Kidney glomerular epithelial cell (primary cell): ENCODE results near the gene TRAF3IP1.
"Not testable (repeated sequence)": the region's sequence is repeated elsewhere in the genome, so short reads cannot be mapped to it uniquely, and the experiment has no call there.

Experiments used
- DNase-seq: peaks from one replicate; lab custom pipeline; 2025; lab: John Stamatoyannopoulos, UW

Gene TRAF3IP1

DNA sequence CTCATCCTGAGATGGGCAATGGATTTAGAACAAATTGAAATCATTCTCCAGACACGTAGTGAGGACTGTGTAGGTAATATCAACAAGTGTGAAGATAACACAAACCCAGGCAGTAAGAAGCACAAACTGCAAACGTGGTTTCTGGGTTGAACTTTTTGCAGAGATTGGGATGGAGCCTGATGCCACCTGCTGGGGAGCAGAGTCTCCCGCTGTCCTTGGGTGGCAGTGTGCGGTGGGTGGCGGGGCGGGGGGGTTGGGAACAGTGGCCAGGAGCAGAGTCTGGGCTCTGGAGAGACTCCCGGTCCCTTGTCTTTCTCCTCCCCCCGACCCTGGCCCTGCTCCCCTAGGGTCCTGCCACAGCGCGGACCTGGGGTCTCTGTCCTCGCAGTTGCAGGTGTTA lies 19.5 kb downstream of the TRAF3IP1 start:
- no peak for DNase-seq

DNA sequence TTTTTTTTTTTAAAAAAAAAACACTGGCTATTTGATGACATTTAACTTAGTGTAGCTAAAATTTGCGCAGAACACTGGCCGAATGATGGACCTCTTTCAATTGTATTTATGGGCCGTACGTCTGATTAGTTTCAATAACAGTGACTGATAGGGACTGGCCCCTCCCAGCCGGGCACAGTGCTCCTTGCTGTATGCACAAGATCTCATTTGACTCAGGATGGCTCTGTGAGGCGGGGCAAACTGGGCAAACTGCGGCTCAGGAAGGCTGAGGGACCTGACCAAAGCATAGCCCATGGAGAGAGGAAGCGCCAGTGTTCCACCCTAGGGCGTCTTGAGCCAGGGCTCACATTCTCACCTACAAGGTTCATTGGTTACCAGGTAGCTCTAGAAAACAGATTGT lies 21.2 kb downstream of the TRAF3IP1 start:
- DNase-seq = no peak

DNA sequence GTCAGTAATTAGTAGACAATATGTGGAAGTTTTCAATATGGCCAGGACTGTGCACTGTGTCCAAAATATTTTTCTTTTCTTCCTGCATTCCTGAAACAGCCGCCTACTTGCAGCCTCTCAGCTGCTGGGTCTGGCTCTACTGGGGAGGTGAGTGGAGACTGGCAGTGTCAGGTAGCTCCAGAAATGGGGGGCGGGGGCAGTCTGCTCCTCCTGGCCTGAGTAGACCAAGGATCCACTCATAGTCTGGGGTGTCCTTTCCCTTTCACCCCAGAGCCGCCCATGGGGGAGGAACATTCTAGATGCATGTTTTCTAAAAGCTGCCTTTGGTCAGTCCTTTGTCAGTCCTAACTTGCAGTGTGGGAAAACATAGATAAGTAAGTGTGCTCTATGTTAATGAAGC lies 23.7 kb downstream of the TRAF3IP1 start:
- no peak for DNase-seq

DNA sequence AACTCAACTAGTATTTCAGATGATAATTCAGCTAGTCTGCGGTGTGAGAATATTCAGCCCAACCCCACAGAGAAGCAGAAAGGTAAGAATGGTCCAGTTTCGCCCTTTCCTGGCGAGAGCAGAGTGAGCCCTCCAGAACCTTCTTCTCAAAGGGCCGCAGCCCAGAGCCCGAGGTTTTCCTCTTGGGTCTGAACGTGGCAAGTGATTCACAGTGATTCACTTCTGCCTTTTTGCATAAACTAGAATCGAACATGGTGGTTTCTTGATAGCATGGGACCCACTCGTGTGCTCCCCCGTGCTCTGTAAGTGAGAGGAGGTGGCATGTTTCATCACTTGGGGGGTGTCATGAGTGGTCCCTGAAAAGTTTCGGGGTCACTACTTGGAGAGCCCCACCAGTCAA lies 24.2 kb downstream of the TRAF3IP1 start:
- no peak for DNase-seq

DNA sequence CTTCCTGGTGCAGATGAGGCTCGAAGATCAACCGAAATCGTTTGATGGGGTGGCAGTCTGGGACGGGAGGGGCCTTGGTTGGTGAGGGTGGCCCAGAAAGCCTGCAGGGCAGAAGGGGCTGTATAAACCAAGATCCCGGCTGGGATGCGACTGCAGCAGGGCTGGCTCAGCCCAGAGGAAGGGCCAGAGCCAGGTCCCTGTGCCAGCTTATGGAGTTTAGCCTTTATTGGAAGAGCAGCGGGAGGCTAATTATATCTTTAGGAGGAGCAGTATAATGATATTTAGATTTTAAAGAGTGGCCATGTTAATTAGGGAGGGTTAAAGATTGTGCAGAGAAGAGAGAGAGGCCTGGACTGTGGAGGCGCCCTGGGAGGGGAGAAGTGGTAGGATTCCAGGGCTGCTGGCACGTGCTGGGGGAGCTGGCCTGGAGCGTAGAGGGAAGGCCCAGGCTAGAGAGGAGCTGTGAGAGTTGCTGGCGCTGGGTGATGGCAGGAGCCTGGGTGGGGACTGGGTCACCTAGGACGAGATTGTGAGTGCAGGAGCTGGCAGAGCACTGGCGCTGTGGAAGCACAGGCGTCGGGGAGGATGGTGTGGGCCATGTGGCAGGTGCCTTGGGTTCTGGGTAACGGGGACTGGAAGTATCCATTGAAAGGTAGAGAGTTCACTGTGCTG lies 25.1 kb downstream of the TRAF3IP1 start:
- DNase-seq = no peak

DNA sequence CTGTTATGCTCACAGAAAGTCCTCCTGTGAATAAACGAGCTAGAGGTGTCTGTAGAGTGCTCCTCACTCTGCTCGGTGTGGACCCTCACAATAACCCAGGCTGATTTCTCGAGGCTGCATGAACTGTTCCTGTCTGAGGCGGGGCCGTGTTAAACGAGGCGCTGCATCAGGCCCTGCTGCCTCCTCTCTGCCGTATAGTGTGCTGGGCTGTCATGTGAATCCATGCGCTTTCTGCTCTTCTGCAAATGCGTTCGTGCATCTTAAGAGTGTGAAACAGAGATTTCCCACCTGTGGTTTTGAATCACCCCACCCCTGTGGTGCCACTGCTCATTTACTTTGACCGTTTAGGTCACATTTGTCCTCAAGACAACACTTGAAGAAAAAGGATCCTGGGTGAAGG lies 26.2 kb downstream of the TRAF3IP1 start:
- no peak for DNase-seq

DNA sequence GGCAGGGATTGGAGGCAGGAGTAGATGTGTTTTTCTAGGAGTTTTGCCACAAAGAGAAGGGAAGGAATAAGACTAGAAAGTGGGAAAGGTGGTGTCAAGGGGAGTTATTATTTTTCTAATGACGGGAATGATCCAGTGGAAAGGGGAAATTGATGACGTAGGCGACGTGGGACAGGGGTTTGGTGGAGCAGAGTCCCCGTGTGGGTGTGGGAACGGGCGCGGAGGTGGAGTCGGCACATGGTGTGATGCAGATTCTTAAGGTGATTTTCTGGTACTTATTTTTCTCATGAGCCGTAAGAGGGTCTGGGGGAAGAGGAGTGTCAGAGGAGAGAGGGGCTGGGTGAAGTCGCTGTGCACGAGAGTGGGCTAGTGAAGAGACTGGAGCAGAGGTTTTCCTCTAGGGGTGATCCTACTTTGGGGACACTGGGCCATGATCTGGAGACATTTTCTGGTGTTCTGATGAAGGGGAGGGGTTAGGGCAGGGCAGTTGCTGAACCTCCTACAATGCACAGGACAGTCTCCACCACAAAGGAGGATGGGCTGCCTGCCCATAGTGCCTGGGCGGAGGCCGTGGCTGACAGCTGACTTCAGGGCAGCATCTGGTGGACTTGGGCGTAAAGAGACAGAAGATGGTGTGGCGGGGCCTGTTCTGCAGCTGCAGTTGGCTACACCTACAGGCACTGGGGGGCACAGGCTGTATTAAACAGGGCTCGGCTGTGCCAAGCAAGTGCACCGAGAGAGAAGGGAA lies 30.0 kb downstream of the TRAF3IP1 start:
- DNase-seq = no peak

DNA sequence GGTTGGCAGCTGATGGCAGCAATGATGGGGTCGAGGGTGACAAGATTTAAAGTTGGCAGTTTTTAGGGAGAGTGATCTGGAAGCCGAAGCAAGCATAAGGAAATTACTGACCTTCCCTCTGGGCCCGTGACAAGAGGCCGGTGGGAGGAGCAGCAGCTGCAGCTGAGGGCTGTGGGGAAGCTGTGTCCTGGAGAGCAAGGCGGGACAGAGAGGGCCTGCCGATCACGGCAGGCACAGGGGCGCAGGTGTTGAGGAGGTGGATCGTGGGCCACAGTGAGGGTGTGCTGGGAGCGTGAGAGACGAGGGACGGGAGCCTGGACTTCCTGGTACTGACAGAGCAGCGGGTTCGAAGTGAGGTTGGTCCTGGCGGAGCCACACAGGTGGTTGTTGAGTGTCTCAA lies 31.0 kb downstream of the TRAF3IP1 start:
- DNase-seq = no peak

DNA sequence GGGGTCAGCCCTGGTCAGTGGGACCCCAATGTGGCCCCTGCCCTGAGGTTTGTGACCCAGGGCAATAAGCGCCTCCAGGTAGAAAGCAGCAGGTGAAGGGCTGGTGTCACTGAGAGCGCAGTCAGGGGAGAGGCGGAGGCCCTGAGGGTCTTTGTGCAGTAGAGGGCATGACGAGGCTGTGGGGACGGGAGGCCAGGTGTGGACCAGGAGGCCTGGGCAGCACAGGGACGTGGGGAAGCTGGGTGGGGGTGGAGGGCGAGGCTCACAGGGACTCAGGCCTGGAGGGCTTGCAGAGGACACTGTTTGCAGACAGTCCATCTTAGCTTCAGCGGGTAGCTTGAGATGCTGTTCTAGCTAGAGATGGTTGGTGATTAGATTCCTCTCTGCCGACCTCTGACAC lies 32.0 kb downstream of the TRAF3IP1 start:
- no peak for DNase-seq

DNA sequence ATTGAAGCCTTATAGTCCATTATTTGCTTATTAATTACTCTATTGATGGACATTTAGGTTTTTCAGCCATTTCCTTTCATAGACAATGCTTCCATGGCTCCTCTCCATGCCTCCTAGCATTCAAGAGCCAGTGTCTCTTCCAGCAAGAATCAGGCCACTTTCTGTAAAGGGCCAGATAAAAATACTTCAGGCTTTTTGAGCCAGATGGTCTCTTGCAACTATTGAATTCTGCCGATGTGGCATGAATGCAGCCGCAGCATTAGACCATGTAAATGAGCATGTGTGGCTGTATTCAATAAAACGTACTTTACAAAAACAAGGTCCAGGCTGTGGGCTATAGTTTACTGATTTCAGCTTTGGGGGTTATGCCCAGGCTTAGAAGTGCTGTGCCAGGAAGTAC lies 38.5 kb downstream of the TRAF3IP1 start:
- DNase-seq = no peak

DNA sequence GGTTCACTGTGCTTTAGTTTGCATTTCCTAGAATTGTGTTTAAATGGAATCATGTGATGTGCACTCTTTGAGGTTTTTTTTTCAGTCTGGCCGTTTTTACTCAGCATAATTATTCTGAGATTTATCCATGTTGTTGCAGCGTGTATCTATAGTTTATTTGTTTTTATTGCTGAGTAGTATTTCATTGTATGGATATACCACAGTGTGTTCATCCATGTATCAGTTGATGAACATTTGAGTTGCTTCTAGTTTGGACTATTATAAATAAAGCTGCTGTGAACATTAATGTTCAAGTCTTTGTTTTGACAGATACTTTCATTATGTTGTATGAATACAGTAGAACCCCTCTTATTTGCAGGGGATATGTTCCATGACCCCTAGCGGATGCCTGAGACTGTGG lies 39.1 kb downstream of the TRAF3IP1 start:
- no peak for DNase-seq

DNA sequence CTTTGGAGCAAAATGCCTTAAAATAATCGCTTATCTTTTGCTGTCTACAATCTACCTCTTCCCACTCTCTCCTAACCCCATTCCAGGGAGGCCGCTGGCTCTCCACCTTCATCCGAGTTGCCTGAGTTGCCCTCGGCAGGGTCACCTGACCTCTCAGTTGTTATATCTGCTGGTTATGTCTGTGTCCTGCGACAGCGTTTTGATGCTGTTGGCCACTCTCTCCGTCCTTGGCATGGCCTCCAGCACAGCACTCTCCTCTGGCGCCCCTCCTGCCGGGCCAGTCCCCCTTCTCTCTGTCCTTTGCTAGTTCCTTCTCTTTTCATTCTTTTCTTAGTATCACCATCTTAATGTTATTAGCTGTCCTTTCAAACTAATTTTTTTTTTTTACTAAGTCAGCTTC lies 41.6 kb downstream of the TRAF3IP1 start:
- no peak for DNase-seq

DNA sequence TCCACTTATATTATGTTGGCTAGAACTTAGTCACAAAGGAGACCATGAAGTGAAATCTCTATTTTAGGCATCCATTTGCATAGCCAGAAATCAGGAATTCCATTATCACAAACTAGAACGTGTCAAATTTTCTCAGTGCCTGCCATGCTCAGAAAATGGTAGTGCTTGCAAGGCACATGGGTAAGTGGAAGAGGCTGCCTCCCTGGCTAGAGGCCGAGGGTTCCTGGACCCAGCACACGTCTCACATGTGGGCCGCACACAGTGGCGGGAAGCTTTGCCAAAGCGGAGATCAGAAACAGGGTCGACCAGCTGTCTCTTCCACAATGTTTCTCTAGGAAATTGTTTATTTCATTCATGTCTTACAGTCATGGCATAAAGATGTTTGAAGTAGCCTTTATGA lies 42.3 kb downstream of the TRAF3IP1 start:
- no peak for DNase-seq

DNA sequence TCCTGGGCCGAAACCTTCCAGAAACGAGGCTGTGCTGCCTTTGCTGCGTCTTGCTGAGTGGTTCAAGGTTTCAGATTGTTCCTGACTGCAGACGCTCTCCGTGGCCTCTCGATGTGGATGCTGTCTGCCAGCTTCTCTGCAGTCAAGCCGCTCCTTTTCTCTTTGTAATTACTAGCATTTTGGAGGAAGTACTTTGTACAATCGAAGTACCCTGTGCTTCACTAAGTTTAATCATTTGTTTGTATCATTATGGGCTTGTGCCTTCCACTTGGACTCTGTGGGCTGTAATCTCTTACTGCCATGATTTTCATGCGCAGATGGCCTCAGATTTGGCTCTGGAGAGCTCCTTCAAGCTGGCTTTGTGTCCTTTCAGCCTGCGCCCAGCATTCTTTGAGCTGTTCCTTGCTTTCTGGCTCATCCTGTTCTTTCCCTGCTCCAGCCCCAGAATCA lies 49.3 kb downstream of the TRAF3IP1 start:
- DNase-seq = no peak

DNA sequence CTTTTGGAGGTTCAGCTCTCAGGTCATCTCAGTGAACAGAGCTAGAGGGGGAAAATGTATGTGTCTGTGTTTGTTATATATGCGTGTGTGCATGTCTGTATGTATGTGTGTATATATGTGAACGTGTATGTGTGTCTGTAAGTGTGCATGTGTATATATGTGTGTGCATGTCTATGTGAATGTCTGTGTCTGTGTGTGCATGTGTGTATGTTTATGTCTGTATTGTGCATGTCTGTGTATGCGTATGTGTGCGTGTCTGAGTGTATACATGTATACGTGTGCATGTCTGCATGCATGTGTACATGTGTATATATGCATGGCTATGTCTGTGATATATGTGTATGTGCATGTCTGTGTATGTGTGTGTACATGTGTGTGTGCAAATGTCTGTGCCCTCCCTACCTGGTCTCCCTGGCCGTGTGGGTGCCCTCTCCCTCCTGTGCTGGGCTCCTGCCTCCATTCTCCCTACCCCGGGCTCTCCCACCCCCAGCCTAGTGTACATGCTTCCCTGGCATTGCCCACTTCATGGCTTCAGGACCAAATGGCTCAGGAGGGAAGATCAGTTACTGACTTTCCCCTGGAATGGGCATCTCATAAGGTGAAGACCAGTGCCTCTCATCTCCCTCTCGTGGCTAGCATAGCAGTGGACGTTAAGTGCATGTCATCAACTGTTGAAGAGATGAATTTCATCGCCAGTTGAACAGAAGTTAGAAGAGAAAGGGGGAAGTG lies 49.9 kb downstream of the TRAF3IP1 start:
- no peak for DNase-seq

DNA sequence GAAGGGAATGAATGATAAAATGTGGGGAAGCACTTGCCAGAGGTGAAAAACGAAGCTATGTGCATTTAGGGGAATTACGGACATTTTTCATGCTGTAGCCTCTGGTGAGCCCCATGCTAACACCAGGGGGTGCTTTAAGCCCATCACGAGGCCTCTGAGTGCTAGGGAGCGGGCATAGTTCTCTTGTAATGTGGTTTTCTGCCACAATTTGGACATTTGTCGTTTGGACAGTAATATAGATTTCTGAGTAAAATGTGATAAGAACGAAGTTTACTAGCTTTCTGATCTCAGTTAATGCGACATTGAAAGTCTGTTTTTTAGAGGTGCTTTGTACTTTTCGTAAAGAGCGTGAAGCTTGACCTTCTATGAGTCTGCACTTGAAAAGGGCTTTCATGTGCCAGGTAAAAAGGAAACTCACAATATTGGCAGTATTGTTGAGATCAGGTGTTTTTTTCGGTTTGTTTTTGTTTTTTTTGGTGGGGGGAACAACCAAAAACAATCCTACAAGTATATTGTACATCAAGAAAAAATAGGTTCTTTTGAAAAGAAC lies 50.6 kb downstream of the TRAF3IP1 start:
- no peak for DNase-seq

DNA sequence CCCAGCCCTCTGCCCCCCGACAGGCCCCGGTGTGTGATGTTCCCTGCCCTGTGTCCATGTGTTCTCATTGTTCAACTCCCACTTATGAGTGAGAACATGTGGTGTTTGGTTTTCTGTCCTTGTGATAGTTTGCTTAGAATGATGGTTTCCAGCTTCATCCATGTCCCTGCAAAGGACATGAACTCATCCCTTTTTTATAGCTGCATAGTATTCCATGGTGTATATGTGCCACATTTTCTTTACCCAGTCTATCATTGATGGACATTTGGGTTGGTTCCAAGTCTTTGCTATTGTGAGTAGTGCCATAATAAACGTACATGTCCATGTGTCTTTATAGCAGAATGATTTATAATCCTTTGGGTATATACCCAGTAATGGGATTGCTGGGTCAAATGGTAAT lies 52.0 kb downstream of the TRAF3IP1 start:
- not testable (repeated sequence) for DNase-seq

DNA sequence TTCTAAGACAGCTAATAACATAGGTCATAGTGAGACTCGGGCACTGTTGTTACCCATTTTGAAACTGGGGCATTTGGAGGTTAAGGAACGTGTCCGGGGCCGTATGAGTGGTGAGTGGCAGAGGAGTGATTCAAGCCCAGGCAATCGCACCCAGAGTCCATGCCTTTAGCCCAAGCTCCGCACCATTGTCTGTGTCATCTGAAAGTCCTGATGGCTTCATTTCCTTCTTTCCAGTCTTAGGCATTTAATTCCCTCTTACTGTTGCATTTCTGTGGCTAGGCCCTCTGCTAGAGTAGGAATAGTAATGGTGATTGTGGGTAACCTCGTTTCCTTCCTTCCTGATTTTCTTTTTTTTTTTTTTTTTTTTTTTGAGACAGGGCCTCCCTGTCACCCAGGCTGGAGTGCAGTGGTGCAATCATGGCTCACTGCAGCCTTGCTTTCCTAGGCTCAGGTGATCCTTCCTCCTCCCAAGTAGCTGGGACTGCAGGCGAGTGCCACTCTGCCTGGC lies 56.6 kb downstream of the TRAF3IP1 start:
- no peak for DNase-seq

DNA sequence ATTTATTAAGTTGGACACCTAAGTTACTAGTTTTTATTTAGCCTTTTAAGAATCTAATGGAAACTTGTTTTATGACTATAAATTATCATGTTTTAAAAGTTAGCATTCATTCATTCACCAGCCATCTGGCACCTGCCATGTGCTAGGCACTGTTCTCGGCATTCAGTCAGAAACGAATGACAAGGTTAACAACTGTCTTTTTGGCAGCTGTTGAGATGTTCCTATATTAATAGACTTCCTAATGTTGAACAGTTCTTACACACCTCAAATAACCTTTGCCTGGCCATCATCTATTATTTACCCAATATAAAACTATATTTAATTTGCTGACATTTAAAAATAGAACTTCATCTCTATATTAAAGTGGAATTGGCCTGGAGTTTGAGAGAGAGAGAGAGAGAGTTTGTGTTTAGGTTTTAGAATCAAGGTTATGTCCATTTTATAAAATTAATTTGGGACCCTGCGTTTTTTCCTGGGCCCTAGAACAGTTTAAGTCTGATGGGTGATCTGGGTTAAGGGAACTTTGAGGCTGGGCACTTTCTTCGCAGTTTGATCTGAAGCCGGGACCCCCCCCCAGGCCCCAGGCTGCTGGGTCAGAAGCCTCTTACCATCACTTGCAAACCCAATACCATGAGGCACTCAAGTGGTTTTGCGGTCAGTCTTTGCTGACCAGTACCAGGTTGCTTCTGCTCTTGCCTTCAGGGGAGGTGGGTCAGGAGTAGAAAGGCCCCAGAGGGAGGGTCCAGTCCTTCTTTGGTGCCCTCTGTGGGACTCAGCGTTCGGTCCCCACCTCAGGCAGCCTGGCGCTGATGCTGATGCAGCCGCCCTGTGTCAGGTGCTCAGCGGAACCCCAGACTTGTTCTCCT lies 58.1 kb downstream of the TRAF3IP1 start:
- no peak for DNase-seq

DNA sequence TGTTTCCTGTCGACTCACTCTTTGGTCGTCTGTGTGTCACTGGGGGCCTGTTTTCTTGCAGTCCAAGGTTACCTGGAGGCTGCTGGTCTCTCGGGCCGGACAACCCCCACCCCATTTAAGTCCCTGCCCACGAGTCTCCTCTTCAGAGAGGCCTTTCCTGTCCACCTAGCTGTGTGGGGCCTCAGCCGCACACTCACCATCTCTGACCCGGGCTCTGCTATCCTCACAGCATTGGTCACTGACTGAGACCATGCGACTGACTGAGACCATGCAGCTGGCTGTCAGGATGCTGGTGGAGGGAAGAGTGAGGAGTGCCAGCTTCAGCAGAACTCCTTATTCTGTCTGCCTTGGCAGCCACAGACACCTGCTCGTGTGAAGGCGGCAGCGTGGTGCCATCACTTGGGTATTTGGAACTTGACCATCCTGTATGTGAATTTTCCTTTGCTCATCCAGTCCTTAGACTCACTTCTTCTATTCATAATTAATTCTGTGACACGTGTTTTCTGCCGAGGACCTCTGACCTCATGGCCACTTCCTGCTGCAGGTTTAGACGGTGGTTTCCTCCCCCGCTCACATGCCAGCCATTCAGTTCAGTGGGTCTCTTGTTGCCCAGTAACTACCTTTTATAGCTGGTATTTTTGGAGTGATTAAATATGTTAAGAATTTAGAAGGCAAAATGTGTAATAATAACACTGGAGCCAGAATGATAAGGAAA lies 58.9 kb downstream of the TRAF3IP1 start:
- peak; percentile 95 for DNase-seq

DNA sequence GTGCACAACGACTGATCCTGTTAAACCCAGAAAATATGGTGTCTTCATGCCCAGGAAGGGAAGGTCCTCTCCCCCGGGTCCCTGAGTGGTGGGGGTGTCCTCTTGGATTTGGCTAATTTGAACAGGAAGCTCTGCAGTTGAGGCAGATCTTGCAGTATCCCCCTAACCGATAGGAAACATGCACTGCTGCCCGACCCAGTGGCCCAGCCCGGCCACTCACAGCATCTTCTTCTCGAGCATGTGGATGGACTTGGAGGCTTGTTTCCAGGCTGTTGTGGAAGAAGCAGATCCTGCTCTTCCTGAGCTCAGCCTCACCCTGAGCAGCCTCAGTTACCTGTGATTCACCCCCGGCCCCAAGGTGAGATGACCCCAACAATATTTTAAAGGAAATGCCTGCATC lies 60.0 kb downstream of the TRAF3IP1 start:
- no peak for DNase-seq
